Loucy (cell line): ENCODE results near the gene SPATA9.

Experiments
- H2AFZ ChIP-seq: fragments of 200-600 bp; sonication (generic); 2 replicates; pipeline ENCODE4 v1.6.0; 2016; ENCODE audit warnings: antibody characterized with exemption, mild to moderate bottlenecking, low read length, moderate library complexity
- H3F3A ChIP-seq: fragments of 200-600 bp; 2 replicates; pipeline ENCODE4 v1.6.0; 2016; ENCODE audit warnings: antibody characterized with exemption, low read depth, mild to moderate bottlenecking
- H3K27me3 ChIP-seq: fragments of 200-600 bp; sonication (generic); 2 replicates; pipeline ENCODE4 v1.6.1; 2014; ENCODE audit warnings: low read length, mild to moderate bottlenecking; ENCODE audit not compliant: insufficient read depth, poor library complexity, severe bottlenecking
- H3K36me3 ChIP-seq: fragments of 200-600 bp; sonication (generic); 2 replicates; pipeline ENCODE4 v1.6.1; 2016; ENCODE audit warnings: low read length; ENCODE audit not compliant: insufficient read depth
- H3K4me1 ChIP-seq: fragments of 200-600 bp; sonication (generic); 2 replicates; pipeline ENCODE4 v1.5.1; 2014; ENCODE audit warnings: low read length, mild to moderate bottlenecking; ENCODE audit not compliant: insufficient read depth, poor library complexity, severe bottlenecking
- H3K4me2 ChIP-seq: fragments of 200-600 bp; sonication (generic); 2 replicates; pipeline ENCODE4 v1.6.0; 2014; ENCODE audit warnings: antibody characterized with exemption, low read length, low read depth, mild to moderate bottlenecking; ENCODE audit not compliant: poor library complexity, severe bottlenecking
- H3K4me3 ChIP-seq: fragments of 200-600 bp; sonication (generic); 2 replicates; pipeline ENCODE4 v1.5.1; 2014; ENCODE audit warnings: low read length, mild to moderate bottlenecking, mixed read lengths; ENCODE audit not compliant: poor library complexity, severe bottlenecking
- H3K79me2 ChIP-seq: fragments of 200-600 bp; sonication (generic); 2 replicates; pipeline ENCODE4 v1.6.1; 2014; ENCODE audit warnings: low read length; ENCODE audit not compliant: insufficient read depth
- H3K9ac ChIP-seq: fragments of 200-600 bp; sonication (generic); 2 replicates; pipeline ENCODE4 v1.6.0; 2014; ENCODE audit warnings: mild to moderate bottlenecking, low read depth, low read length, moderate library complexity; ENCODE audit not compliant: poor library complexity, severe bottlenecking
- H3K9me2 ChIP-seq: fragments of 200-600 bp; sonication (generic); replicated peaks from 2 replicates; pipeline ENCODE4 v1.6.1; 2016; ENCODE audit warnings: low read depth, low read length, mixed read lengths
- H3K9me3 ChIP-seq: fragments of 200-600 bp; sonication (generic); 2 replicates; pipeline ENCODE4 v1.6.1; 2014; ENCODE audit warnings: mild to moderate bottlenecking, antibody characterized with exemption, low read length, low read depth; ENCODE audit not compliant: insufficient read depth
- H4K20me1 ChIP-seq: fragments of 200-600 bp; sonication (generic); 2 replicates; pipeline ENCODE4 v1.6.0; 2014; ENCODE audit warnings: antibody characterized with exemption, low read length, mild to moderate bottlenecking; ENCODE audit not compliant: insufficient read depth, poor library complexity, severe bottlenecking
- EZH2phosphoT487 ChIP-seq: fragments of 200-600 bp; IDR thresholded peaks from 2 replicates; pipeline ENCODE4 v1.6.1; 2018; ENCODE audit warnings: antibody characterized with exemption, mild to moderate bottlenecking, moderate library complexity, borderline replicate concordance
- TF ChIP-seq, protein P1 (sequence below): fragments of 200-600 bp; sonication (generic); conservative IDR thresholded peaks from 2 replicates; pipeline ENCODE4 v1.5.1; 2014; ENCODE audit warnings: mild to moderate bottlenecking, antibody characterized with exemption, low read length

SPATA9 gene

DNA sequence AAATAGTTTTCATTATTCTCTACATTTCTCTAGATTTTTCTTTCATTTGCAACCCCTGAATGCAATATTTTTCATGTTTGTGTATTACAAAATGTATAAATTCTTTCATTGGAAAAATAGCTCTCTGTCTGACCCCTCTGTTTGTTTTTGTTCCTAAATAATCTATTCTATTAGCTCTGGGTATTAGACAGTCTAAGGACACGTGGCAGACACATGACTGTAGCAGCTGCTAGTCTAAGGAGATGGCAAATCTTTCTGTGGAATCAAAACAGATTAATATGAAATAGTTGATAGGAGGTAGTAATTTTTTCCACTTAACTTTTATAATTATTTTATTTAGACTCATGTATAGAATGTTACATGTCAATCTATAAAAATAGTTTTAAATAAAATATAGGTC is 21.4 kb upstream of the SPATA9 start:
- no peaks in the 10 kb centered on the region for H3F3A ChIP-seq
- no peak overlapping the region for H2AFZ ChIP-seq
- no peaks in the 10 kb centered on the region for H3K36me3 ChIP-seq
- H3K4me3 ChIP-seq = no peak overlapping the region
- no peaks in the 10 kb centered on the region for H3K9me2 ChIP-seq
- H3K9ac ChIP-seq = no peak overlapping the region
- H3K27me3 ChIP-seq = no peaks in the 10 kb centered on the region
- no peak overlapping the region for H3K4me2 ChIP-seq
- H4K20me1 ChIP-seq = no peaks in the 10 kb centered on the region
- no peaks in the 10 kb centered on the region for H3K79me2 ChIP-seq
- H3K9me3 ChIP-seq = no peaks in the 10 kb centered on the region
- no peaks in the 10 kb centered on the region for H3K4me1 ChIP-seq
- no peak for TF ChIP-seq EZH2phosphoT487
- TF ChIP-seq, protein P1, sequence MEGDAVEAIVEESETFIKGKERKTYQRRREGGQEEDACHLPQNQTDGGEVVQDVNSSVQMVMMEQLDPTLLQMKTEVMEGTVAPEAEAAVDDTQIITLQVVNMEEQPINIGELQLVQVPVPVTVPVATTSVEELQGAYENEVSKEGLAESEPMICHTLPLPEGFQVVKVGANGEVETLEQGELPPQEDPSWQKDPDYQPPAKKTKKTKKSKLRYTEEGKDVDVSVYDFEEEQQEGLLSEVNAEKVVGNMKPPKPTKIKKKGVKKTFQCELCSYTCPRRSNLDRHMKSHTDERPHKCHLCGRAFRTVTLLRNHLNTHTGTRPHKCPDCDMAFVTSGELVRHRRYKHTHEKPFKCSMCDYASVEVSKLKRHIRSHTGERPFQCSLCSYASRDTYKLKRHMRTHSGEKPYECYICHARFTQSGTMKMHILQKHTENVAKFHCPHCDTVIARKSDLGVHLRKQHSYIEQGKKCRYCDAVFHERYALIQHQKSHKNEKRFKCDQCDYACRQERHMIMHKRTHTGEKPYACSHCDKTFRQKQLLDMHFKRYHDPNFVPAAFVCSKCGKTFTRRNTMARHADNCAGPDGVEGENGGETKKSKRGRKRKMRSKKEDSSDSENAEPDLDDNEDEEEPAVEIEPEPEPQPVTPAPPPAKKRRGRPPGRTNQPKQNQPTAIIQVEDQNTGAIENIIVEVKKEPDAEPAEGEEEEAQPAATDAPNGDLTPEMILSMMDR = no peak

DNA sequence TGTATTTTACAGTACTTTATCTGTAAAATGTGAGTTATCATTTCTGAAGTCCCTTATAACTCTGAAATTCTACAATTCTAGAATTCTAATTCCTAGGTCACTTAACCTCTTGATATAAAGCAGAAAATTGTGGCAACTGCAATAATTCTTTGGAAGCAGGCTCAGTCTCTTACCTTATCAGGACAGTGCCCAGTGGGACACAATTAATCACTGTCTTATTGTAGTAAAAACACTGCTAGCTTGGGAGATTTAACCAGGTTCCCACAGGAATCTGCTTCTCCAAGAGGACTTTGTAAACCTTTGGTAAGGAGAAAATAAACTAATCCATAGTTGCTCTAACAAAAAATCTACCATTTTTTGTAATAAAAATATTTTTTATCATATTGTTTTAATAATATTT is 18.3 kb upstream of the SPATA9 start:
- Histone ChIP-seq H3K9me2 (no peaks in the 10 kb centered on the region), H3K9me3 (no peaks in the 10 kb centered on the region), H3K9ac (no peak overlapping the region), H3K4me3 (no peak overlapping the region), H3K36me3 (no peaks in the 10 kb centered on the region), H4K20me1 (no peaks in the 10 kb centered on the region), H2AFZ (no peak overlapping the region), H3K4me1 (no peaks in the 10 kb centered on the region), H3F3A (no peaks in the 10 kb centered on the region), H3K4me2 (no peak overlapping the region), H3K79me2 (no peaks in the 10 kb centered on the region), H3K27me3 (no peaks in the 10 kb centered on the region)
- no peak for TF ChIP-seq EZH2phosphoT487
- TF ChIP-seq, protein P1 = no peak

DNA sequence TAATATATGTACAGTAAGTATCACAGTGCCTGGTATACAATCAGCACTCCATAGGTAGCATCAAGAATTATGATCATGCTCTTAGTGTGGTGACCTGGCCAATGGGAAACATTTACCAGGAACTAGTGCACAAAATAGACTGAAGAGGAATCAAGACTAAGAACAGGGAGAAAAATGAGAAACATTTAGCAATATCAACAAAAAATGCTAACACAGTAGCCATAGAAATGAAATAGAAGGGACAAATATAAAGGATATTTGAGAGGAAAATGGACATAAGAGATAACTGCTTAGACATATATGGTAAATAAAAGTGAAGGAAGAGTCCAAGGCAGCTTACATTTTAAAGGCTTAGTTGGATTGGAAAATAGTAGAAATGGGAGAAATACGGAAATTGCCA is 16.5 kb upstream of the SPATA9 start:
- TF ChIP-seq EZH2phosphoT487 = no peak
- TF ChIP-seq, protein P1 = no peak
- H3K9ac ChIP-seq = no peak overlapping the region
- no peaks in the 10 kb centered on the region for H3K36me3 ChIP-seq
- no peak overlapping the region for H3K4me3 ChIP-seq
- no peak overlapping the region for H2AFZ ChIP-seq
- no peaks in the 10 kb centered on the region for H4K20me1 ChIP-seq
- no peak overlapping the region for H3K4me2 ChIP-seq
- no peaks in the 10 kb centered on the region for H3K9me2 ChIP-seq
- H3K27me3 ChIP-seq = no peaks in the 10 kb centered on the region
- no peaks in the 10 kb centered on the region for H3K4me1 ChIP-seq
- H3F3A ChIP-seq = no peaks in the 10 kb centered on the region
- H3K9me3 ChIP-seq = no peaks in the 10 kb centered on the region
- H3K79me2 ChIP-seq = no peaks in the 10 kb centered on the region
